Measurements from ENCODE around the gene VSIG10.

DNA sequence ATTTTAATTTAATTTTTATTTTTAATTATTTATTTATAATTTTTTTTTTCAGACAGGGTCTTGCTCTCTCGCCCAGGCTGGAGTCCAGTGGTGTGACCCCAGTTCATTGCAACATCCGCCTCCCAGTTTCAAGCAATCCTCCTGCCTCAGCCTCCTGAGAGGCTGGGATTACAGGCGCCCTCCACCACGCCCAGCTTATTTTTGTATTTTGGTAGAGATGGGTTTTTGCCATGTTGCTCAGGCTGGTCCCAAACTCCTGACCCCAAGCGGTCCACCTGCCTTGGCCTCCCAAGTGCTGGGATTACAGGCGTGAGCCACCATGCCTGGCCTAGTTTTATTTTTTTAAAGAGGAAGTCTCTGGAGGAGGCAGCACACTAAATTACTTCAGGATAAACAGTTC, 18.5 kb upstream of the VSIG10 start:
- TF ChIP-seq, protein P1, sequence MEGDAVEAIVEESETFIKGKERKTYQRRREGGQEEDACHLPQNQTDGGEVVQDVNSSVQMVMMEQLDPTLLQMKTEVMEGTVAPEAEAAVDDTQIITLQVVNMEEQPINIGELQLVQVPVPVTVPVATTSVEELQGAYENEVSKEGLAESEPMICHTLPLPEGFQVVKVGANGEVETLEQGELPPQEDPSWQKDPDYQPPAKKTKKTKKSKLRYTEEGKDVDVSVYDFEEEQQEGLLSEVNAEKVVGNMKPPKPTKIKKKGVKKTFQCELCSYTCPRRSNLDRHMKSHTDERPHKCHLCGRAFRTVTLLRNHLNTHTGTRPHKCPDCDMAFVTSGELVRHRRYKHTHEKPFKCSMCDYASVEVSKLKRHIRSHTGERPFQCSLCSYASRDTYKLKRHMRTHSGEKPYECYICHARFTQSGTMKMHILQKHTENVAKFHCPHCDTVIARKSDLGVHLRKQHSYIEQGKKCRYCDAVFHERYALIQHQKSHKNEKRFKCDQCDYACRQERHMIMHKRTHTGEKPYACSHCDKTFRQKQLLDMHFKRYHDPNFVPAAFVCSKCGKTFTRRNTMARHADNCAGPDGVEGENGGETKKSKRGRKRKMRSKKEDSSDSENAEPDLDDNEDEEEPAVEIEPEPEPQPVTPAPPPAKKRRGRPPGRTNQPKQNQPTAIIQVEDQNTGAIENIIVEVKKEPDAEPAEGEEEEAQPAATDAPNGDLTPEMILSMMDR (CRISPR knock-in tag; IDR thresholded peaks at IDR 0.05) = no peak
- TF ChIP-seq, protein P2, sequence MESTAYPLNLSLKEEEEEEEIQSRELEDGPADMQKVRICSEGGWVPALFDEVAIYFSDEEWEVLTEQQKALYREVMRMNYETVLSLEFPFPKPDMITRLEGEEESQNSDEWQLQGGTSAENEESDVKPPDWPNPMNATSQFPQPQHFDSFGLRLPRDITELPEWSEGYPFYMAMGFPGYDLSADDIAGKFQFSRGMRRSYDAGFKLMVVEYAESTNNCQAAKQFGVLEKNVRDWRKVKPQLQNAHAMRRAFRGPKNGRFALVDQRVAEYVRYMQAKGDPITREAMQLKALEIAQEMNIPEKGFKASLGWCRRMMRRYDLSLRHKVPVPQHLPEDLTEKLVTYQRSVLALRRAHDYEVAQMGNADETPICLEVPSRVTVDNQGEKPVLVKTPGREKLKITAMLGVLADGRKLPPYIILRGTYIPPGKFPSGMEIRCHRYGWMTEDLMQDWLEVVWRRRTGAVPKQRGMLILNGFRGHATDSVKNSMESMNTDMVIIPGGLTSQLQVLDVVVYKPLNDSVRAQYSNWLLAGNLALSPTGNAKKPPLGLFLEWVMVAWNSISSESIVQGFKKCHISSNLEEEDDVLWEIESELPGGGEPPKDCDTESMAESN (CRISPR knock-in tag; conservative IDR thresholded peaks at IDR 0.05) = no peak
- TF ChIP-seq, protein P3, sequence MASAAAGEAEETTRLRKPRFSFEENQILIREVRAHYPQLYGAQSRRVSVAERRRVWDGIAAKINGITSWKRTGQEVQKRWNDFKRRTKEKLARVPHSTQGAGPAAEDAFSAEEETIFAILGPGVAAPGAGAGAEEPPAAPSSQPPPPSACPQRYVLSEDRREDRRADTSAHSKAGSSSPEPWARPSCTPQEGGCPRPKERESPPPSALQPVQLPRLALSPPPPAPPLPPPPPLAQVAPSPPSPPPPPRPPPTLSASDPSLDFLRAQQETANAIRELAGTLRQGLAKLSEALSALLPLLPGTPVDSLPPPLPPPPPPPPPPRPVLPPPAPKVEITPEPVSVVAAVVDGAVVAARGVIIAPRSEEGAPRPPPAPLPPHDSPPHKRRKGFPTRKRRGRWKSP (CRISPR knock-in tag; IDR thresholded peaks at IDR 0.05) = no peak
